IPS-NIHi7 (cell line): Measurements from ENCODE around the gene TMEM11.

Source experiments
- DNase-seq: peaks from one replicate; pipeline ENCODE4 v3.0.0; 2012; ENCODE audit warnings: mixed read lengths; ENCODE audit errors: extremely low spot score

Gene TMEM11, protein sequence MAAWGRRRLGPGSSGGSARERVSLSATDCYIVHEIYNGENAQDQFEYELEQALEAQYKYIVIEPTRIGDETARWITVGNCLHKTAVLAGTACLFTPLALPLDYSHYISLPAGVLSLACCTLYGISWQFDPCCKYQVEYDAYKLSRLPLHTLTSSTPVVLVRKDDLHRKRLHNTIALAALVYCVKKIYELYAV

DNA sequence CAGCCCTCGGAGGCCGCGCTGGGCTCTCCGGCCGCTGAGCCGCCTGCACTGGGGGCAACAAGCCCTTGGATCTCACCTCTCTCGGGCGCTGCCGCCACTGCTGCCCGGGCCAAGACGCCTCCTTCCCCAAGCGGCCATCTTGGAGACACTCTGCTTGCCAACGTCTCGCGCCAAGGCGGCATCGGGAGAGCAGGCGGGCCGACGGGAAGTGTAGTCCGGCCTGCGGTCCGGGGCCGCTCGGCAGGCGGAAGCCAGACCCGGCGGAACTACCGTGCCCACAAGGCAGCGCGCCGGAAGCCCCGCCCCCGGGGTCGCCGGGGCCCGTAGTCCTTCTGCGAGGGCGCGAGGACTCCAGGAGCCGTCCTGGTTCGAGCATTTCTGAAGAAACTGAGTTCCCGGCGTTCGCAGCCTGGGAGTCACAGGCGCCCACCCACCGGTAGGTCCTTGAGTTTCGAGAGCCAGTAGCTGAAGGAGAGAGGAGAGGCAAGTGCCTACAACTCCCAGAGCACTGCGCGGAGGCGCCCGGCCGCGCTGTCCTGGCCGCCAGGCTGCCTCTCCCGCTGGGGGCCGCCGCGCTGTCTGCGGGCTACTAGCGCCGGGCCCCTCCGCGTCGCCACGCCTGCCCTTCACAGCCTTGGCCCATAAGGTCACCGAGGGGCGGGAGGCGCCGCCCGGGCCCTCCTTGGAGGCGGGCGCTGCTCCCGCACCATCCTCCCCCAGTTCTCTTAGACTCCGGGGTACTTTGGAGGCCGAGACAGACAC lies at the start of gene TMEM11:
Gene TMEM11 (minus strand): TSS at position 147 of the 762 bp plus-strand sequence. CDS start 9 bp downstream, at position 138.
- peak; percentile 99 for DNase-seq

GRCh38 chr17:21263376-21263775 lies 49.4 kb upstream of the TMEM11 start:
- no peak for DNase-seq

DNA sequence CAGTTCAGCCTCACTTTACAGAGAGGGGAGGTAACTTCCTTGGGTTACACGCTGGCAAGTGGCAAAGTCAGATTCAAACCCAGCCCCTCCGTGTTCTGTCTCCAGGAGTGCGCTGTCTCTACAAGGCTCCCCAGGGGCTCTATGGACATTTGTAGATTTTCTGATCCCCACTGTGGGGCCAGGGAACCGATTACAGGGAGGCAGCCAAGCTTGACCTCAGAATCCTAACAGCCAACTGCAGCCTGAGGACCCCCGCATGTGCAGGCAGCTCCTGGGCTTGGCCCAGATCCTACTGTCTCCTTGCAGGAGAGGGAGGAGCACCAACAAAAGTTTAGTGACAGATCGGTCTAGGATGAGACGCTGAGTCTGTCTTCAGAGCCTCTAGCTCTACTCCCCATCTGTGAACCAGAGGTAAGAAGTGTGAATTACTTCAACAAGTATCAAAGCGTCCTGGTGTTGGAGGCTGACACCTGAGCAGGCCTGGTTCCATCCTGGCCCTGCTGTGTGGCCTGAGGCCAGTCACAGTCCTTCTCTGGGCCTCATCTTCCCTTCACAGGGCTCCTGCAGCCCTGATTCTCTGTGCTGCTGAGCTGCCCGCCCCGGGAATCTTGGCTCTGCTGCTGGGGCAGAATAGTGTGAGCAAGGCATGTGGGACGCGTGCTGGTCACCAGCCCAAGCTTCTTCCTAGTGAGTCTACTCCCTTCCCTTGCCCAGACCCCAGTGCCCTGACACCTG lies 48.5 kb upstream of the TMEM11 start:
- no peak for DNase-seq

GRCh38 chr17:21258593-21258992 lies 44.6 kb upstream of the TMEM11 start:
- DNase-seq, result no peak

DNA sequence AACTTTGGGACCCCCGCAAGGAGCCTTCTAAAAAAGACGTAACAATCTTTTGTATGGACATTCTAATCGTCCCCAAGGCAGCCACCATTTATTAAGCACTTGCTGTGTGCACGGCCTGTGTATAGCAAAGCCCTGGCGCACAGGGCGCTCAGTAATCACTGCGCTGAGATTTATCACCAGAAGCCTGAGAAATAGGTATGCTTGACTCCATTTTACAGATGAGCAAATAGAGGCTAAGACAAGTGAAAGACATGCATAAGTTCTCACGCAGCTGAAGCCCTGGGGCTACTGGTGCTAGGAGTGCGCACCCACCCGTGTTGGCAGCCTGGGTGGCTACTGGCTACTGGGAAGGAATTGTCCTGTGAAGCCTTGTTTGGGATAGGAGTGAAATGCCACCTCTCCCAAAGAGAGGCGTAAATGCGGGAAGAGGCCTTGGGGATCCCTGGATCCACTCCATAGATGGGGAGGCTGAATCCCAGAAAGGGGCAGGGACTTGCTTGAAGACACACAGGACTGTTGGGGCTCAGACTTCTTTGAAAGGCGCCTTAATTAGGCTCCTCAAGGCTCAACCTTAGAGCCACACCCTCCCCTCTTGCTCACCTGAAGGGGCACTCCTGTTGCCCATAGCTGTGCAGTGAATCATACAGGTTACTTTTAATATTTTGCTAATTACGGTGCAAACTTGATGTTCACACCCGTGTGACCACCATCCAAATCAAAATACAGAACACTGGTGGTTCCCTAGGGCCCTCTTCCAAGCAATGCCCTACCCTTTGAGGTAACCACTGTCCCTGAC lies 39.9 kb upstream of the TMEM11 start:
- DNase-seq, result no peak

DNA sequence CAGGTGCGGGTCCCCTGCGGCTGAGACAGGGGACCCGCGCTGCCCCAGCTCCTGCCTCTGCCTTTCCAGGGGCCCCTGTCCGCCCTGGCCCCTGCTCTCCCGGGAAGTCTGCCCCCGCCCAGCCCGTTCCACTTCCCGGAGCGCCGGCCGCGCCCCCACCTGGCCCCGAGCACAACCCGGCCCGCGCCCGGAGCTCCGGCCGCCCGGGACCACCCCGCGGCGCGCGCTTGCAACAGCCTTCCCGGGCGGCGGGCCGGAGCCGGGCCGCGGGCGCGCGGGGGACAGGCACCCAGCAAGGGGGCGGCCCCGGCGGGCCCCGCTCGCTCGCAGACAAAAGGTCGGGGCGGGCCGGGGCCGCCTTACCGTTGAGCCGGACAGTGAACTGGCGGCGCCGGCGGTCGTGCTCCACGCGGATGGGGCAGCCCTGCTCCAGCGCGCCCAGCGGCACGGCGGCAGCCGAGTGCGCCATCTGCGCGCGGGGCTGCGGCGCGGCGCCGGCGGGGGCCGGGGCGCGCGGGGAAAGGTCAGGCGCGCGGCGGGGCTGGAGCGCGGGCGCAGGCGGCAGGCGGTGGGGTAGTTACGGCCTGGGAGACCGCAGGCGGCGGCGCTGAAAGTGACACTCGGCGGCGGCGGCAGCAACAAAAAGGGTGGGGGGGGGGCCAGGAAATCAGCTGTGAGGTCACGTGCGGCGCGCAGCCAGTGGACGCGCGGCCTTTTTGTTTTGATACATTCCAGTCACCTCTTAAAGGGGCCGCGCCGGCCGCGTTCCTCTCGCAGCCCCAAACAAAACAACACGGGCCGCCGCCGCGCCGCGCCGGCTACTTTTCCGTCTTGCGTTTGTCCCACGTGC lies 39.1 kb upstream of the TMEM11 start, which contains the start of gene NATD1:
Gene NATD1 (minus strand): TSS at position 615 of the 850 bp plus-strand sequence. CDS start 146 bp downstream, at position 469.
- peak; percentile 88 for DNase-seq

- no peak for DNase-seq
These were observed 38.4 kb upstream of the TMEM11 start for GRCh38 chr17:21252289-21252795.

GRCh38 chr17:21251337-21252010 lies 37.5 kb upstream of the TMEM11 start:
- no peak for DNase-seq

- DNase-seq, result no peak
These were observed 36.9 kb upstream of the TMEM11 start for GRCh38 chr17:21250854-21251253.

DNA sequence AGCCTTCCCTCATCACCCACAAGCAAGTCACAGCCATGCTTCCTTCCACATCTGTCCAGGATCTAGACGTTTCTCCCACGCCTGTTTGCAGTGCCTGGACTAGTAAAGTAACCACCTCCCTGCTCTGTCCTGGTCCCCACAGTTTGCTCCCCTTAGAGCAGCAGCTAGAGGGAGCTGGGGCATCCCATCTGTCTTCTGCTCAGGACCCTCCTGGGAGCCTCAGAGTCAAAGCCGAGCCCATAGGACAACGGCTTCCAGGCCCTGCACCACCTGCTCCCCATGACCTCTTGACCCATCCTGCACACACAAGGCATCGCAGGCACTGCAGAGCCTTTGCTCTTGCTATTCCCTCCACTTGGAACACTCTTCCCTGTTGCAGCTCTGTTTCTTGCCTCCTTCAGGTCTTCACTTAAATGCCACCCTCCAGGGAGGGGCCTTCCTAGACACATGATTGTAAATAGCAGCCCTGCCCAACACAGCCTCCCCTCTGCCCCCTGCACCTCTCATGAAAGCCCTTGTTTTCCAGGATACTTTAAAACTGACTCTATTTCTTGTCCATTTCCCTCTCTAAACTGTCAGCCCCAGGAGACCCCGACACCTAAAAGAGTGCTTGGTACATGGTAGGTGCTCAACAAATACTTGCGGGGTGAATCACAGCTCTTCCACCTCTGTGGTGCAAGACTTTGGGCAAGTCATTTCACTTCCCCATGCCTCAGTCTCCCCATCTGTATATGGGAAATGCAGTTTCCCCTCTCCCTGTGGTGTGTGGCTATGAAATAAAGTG lies 36.2 kb upstream of the TMEM11 start:
- no peak for DNase-seq

DNA sequence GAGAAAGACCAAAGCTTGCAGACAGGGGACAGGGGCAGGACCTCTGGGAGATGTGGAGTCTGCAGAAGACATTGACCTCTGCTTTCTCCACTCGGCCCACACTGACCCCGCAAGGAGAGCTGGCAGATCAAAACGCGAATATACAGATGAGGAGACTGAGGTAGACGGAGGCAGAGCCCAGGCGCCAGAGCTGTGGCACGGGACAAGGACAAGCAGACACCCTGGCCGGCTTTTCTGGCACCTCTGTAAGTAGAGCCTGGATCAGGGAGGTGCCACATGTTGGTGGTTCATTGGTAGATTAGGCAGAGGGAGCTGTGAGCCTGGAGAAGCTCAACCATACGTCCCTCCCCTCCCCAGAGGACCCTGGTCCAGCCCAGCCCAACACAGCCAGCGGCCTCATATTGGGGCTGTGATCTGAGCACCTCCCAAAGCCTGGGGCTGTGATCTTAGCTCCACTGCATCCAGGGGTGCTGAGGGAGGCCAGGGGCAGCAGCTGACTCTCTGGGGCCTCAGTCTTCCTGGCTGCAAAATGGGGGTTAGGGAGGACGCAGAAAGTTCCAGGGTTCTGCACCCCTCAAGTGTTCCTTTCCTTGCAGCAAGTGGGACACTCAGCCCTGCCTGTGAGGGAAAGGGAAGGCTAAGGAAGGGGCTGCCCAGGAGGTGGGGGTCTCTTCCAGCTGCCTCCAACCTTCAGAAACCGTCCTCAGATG lies 35.3 kb upstream of the TMEM11 start:
- DNase-seq, result no peak

GRCh38 chr17:21248500-21248899 lies 34.5 kb upstream of the TMEM11 start:
- DNase-seq, result no peak

- DNase-seq, result no peak
These were observed 33.7 kb upstream of the TMEM11 start for GRCh38 chr17:21247552-21248258.

DNA sequence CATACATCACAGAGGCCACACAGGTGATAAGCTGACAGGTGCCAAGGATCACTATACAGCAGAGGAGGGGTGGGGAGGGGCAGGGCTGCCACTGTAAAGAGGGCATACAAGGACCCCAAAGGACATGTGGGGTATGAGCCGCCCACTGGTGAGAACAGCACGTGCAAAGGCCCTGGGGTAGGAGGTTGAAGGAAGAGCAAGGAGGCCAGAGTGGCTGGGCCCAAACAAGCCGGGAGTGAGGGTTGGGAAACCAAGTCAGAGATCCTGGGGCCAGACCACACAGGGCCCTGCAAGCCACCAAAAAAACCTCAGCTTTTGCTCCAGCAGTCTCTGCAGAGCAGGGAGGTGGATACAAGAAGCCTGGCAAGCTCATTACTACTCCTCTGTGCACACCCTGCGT lies 32.7 kb upstream of the TMEM11 start:
- no peak for DNase-seq

DNA sequence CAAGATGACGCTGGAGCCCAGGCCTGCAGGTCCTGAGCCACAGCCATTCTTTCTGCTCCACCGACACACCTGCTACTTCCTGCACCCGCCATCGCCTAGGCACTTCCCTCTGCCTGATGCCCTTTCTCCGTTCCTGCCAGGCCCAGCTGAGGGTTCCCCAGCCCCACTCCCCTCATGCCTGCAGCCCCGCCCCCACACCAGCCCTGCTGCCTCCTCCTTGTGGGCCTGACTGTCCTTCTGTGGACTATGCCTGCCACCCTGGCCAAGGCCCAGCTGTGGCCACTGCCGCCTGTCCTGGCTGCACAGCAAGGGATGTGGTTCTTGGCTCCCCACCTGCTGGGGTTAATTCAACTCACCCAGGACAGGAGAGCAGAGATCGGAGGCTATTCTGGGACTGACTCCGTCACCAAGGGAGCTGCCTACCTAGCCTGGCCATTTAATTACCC lies 31.7 kb upstream of the TMEM11 start:
- DNase-seq, result no peak

- DNase-seq, result no peak
These were observed 29.7 kb upstream of the TMEM11 start for GRCh38 chr17:21243516-21244303.
